Stimulated activated naive CD8-positive, alpha-beta T cell treated with anti-CD3 and anti-CD28 coated beads, Interleukin-15, Interleukin-2, amounts not matched to agents 100 ng/mL and 50 ng/mL, for 24 hours (primary cell): ENCODE data around the gene MRGPRF.

Experiments
- H3K27ac Mint-ChIP-seq: one replicate; pipeline ENCODE4 v1.8.0; 2021; ENCODE audit warnings: mild to moderate bottlenecking, mixed read lengths
- H3K27me3 Mint-ChIP-seq: one replicate; pipeline ENCODE4 v1.8.0; 2021; ENCODE audit warnings: mixed read lengths
- H3K36me3 Mint-ChIP-seq: one replicate; pipeline ENCODE4 v1.8.0; 2021; ENCODE audit warnings: low read depth, mixed read lengths
- H3K4me1 Mint-ChIP-seq: one replicate; pipeline ENCODE4 v1.8.0; 2021; ENCODE audit warnings: low read depth, mixed read lengths
- H3K4me3 Mint-ChIP-seq: one replicate; pipeline ENCODE4 v1.8.0; 2021; ENCODE audit warnings: mild to moderate bottlenecking, mixed read lengths
- H3K9me3 Mint-ChIP-seq: one replicate; pipeline ENCODE4 v1.8.0; 2021; ENCODE audit warnings: mixed read lengths

Gene MRGPRF

GRCh38 chr11:69014084-69014851, 1.2 kb upstream of the MRGPRF start:
- H3K9me3 Mint-ChIP-seq, result no peaks in the 10 kb centered on the region
- no peaks in the 10 kb centered on the region for H3K36me3 Mint-ChIP-seq
- H3K4me3 Mint-ChIP-seq, result no peak overlapping the region
- H3K27ac Mint-ChIP-seq, result no peak overlapping the region
- no peaks in the 10 kb centered on the region for H3K4me1 Mint-ChIP-seq
- H3K27me3 Mint-ChIP-seq, result peaks cover 23% of the 10 kb centered on the region

GRCh38 chr11:69012092-69013008, 696 bp downstream of the MRGPRF start:
- no peaks in the 10 kb centered on the region for H3K9me3 Mint-ChIP-seq
- no peak overlapping the region for H3K27ac Mint-ChIP-seq
- H3K4me1 Mint-ChIP-seq, result no peaks in the 10 kb centered on the region
- H3K36me3 Mint-ChIP-seq, result no peaks in the 10 kb centered on the region
- H3K4me3 Mint-ChIP-seq, result no peak overlapping the region
- peaks cover 23% of the 10 kb centered on the region for H3K27me3 Mint-ChIP-seq

DNA sequence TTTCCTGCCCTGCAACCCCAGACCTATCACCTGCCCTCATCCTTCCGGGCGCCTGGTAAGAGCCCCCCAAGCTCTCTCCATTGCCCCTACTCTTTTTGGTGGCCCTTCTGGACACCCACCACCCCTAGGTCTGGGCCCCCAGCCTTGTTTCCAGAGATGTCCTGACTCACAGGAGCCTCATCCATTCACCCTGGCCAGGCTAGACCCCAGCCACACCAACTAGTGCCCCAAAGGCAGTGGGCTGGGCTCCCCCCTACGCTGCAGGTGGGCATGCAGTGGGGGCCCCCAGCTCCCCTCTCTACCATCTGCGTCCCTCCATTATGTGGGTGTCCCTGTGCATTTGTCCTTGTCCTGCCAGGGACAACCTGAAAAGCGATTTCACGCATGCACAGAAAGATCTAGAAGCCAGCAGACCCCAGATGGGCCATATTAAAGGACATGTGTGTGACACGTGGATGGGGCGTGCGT, 1.4 kb downstream of the MRGPRF start:
- no peaks in the 10 kb centered on the region for H3K9me3 Mint-ChIP-seq
- no peaks in the 10 kb centered on the region for H3K36me3 Mint-ChIP-seq
- no peak overlapping the region for H3K4me3 Mint-ChIP-seq
- no peak overlapping the region for H3K27ac Mint-ChIP-seq
- H3K27me3 Mint-ChIP-seq, result peaks cover 23% of the 10 kb centered on the region
- no peaks in the 10 kb centered on the region for H3K4me1 Mint-ChIP-seq

- Mint-ChIP-seq H3K4me3 (no peak overlapping the region), H3K9me3 (no peaks in the 10 kb centered on the region), H3K27ac (no peak overlapping the region), H3K4me1 (no peaks in the 10 kb centered on the region), H3K27me3 (peaks cover 23% of the 10 kb centered on the region), H3K36me3 (no peaks in the 10 kb centered on the region)
These were observed 2.0 kb downstream of the MRGPRF start for GRCh38 chr11:69010964-69011623.

DNA sequence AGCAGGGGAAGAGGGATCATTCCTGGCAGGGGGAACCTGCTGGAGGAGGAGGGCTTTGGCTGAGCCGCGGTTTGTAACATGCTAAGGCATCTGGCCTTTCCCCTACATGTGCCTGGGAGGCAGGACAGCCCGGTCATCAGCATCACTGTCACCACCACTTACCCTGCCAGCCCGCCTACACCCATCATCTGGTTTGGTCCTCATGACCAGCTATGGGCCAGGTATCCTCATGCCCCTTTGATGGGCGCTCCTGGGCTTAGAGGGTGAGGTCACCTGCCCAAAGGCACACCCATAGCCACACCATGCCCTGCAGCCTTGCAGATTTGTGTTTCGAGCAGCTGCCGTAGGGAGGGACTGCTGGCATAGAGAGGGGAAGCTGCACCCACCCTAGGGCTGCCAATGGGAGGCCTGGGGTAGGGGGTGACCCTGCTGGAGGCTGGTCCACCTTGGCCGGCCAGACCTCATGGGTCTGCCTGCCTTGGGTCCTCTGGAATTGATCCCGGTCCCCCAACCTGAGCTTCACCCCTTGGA, 2.6 kb downstream of the MRGPRF start:
- no peak overlapping the region for H3K4me3 Mint-ChIP-seq
- H3K4me1 Mint-ChIP-seq, result no peaks in the 10 kb centered on the region
- no peak overlapping the region for H3K27ac Mint-ChIP-seq
- H3K36me3 Mint-ChIP-seq, result no peaks in the 10 kb centered on the region
- H3K27me3 Mint-ChIP-seq, result peaks cover 25% of the 10 kb centered on the region
- H3K9me3 Mint-ChIP-seq, result no peaks in the 10 kb centered on the region

DNA sequence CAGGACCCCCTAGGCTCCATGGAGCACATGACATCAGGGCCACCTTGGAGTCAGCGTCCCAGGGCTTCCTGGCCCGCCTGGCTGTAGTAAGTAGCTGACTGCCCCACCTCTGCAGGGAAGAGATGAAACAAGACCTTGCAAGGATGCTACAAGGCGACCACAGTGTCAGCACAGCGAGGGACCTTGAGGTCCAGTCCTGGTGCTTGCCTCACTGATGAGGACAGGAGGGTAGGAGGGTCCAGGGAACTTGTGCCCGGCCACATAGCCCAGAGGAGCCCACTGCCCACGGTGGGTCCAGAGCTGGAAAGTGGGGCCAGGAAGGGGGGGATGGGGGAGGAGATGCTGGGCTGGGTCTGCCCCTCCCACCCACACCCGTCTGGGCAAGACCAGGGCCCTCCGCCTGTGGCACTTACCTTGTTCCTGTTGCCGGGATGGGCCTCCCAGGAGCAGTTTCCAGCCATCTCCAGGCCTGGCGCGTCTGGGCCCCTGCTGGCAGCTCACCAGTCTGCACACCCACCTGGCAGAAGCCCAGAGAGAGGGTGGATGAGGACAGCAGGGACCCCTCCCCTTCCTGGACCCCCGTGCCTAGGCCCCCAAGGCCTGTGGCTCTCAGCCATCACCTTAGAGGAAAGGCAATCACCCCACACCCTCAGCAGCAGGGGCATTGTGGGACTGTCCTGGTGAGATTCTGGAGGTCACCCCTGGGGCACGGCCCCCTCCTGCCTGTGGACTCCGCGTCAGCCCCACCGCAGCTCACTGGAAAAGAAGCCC, 3.4 kb downstream of the MRGPRF start:
- no peak overlapping the region for H3K4me3 Mint-ChIP-seq
- peaks cover 28% of the 10 kb centered on the region for H3K27me3 Mint-ChIP-seq
- no peaks in the 10 kb centered on the region for H3K36me3 Mint-ChIP-seq
- no peak overlapping the region for H3K27ac Mint-ChIP-seq
- no peaks in the 10 kb centered on the region for H3K4me1 Mint-ChIP-seq
- H3K9me3 Mint-ChIP-seq, result no peaks in the 10 kb centered on the region

GRCh38 chr11:69008737-69009440, 4.2 kb downstream of the MRGPRF start:
- H3K4me1 Mint-ChIP-seq, result no peaks in the 10 kb centered on the region
- no peak overlapping the region for H3K27ac Mint-ChIP-seq
- no peaks in the 10 kb centered on the region for H3K9me3 Mint-ChIP-seq
- no peaks in the 10 kb centered on the region for H3K36me3 Mint-ChIP-seq
- no peak overlapping the region for H3K4me3 Mint-ChIP-seq
- H3K27me3 Mint-ChIP-seq, result peaks cover 28% of the 10 kb centered on the region

DNA sequence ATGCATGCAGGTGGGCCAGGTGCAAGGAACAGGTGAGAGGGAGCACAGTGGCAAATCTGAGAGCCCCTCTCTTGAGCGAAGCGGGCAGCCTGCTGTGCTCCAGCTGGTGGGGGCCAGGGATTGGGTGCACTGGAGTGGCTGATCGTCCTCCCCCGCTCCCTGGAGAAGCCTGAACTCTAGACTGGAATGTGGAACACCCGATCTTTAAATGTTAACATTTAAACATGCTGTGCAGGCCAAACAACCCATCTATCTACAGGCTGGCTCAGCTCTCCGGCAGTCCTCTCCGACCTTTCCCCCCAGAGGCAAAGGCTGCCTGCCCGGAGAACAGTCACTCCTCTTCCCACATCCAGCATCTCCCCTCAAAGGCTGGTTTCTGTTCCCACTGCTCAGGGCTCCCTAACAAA, 5.1 kb downstream of the MRGPRF start:
- Mint-ChIP-seq H3K4me3 (no peak overlapping the region), H3K27me3 (peaks cover 24% of the 10 kb centered on the region), H3K36me3 (no peaks in the 10 kb centered on the region), H3K27ac (no peak overlapping the region), H3K4me1 (no peaks in the 10 kb centered on the region), H3K9me3 (no peaks in the 10 kb centered on the region)

DNA sequence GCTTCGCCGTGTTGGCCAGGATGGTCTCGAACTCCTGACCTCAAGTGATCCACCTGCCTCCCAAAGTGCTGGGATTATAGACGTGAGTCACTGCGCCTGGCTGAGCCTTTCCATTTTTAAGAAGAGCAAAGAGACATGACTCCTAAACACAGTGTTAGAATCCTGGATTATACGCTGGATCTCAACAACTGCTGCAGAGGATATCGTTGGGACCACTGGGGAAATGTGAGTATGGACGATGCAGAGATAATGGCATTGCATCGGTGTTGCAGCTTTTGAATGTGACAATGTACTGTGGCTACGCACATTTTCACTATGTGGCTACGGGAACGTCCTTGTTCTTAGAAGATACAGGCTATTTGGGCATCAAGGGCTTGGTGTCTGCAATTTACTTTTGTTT, 6.2 kb downstream of the MRGPRF start:
- Mint-ChIP-seq H3K36me3 (no peaks in the 10 kb centered on the region), H3K9me3 (no peaks in the 10 kb centered on the region), H3K27me3 (peaks cover 15% of the 10 kb centered on the region), H3K27ac (no peak overlapping the region), H3K4me1 (no peaks in the 10 kb centered on the region), H3K4me3 (no peak overlapping the region)

DNA sequence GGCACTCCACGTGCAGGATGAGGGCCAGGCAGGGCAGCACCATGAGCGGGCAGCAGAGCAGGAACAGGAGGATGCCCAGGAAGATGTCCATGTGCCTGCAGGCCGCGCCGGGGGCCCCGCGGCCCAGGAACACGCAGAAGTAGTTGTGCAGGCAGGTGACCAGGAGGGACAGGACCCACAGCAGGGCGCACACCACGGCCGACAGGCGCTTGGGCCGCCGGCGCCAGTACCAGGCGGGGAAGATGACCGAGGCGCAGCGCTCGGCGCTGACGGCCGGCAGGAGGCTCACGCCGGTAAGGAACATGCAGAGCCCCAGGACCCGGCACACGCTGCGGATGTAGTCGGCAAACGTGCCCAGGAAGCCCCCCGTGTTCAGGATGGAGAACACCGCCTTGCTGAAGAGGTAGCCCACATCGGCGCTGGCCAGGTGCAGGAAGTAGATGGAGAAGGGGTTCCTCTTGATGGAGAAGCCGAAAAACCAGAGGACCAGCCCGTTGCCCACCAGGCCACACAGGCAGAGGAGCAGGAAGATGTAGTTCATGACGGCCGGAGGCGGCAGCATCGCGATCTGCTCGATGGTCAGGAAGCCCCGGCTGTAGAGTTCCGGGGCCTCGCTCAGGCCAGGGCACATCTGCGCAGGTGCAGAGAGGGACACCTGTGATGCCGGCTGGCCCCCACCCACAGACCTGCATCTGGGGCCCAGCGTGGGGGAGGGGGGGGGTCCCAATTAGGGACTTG, 7.2 kb downstream of the MRGPRF start:
- peaks cover 9% of the 10 kb centered on the region for H3K27me3 Mint-ChIP-seq
- no peaks in the 10 kb centered on the region for H3K36me3 Mint-ChIP-seq
- no peak overlapping the region for H3K27ac Mint-ChIP-seq
- H3K4me1 Mint-ChIP-seq, result no peaks in the 10 kb centered on the region
- H3K4me3 Mint-ChIP-seq, result no peak overlapping the region
- no peaks in the 10 kb centered on the region for H3K9me3 Mint-ChIP-seq

DNA sequence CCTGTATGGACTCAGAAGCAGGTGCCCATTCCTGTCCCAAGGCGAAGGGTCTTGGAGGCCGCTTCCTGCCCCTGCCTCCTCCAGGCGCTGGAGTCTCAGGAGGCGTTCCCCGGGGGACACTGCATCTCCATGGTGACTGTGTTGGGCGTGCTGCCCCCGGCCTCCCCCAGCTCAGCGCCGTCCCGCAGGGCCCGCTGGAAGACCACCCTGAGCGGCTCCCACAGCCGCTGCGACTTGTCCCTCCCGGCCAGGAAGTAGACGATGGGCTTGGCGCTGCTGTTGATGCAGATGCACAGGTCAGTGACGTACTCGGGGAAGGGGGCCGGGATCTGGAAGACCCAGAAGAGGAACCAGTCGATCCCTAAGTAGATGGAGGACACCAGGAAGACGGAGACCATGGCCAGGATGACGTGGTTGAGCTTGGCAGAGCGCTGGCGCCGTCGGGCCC, 7.8 kb downstream of the MRGPRF start:
- Mint-ChIP-seq H3K36me3 (no peaks in the 10 kb centered on the region), H3K4me3 (no peak overlapping the region), H3K4me1 (no peaks in the 10 kb centered on the region), H3K27me3 (peaks cover 8% of the 10 kb centered on the region), H3K27ac (no peak overlapping the region), H3K9me3 (no peaks in the 10 kb centered on the region)

DNA sequence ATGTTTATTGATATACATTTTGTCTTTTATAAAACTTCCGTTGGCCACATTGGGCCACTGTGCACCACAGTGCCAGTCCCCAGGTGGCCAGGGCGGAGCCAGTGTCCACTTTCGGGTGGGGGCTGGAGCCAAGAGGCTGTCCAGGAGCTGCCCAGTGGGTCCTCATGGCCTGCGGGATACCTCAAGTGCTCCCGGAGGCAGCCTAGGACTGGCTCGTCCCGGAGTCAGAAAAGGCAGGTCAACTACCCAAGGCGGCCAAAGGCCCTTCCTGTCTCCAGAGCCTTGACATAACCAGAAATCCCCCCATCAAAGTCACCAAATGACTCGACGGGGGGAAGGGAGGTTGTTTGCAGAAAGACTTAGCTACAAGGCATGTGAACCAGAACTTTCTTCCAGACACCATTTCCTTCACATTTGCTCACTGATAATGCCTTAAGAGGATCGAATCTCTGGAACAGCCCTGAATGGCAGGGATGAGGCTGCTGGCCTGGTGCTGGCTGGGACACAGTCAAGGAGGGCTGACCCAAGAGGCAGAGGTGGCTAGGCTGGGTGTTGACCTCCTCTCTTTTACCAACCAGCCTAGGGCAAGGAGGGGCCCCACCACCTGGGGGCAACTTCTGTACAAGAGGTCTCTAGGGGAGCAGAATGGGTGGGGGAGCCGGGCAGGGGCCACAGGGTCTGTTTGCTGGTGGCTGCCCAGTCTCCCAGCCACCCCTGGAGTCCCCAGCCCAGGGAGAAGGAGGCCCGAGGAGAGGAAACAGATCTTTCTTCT, 8.4 kb downstream of the MRGPRF start:
- no peak overlapping the region for H3K27ac Mint-ChIP-seq
- H3K4me3 Mint-ChIP-seq, result no peak overlapping the region
- H3K36me3 Mint-ChIP-seq, result no peaks in the 10 kb centered on the region
- H3K4me1 Mint-ChIP-seq, result no peaks in the 10 kb centered on the region
- H3K9me3 Mint-ChIP-seq, result no peaks in the 10 kb centered on the region
- H3K27me3 Mint-ChIP-seq, result peaks cover 5% of the 10 kb centered on the region
